ENCODE results near the gene CLECL1.

Gene CLECL1

DNA sequence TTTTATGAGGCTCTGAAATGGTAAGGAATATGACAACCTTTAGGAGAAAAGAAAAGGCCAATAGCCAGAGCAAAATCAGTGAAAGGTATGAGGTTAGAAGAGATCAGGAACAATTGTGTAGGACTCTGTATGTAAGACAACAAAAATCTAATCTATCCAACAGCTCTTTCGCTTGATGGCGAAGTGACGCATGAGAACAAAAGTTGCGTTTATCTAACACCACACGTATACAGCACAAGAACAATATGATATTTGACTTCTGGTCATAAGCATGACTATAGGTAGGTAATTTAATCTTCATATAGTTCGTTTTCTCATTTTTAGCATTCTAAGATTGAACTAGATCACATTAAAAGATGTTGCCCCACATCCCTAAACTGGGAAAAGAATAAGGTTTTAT is 1.5 kb downstream of the CLECL1 start:
- Histone ChIP-seq H3K9me3 (ENCODE audit: control insufficient read depth, low read depth, low read length) (no peaks in the 10 kb centered on the region), H3K27ac (ENCODE audit: low read length) (no peak overlapping the region), H3K27me3 (ENCODE audit: control insufficient read depth, insufficient read depth, low read length) (no peaks in the 10 kb centered on the region), H3K4me3 (ENCODE audit: low read length) (no peak overlapping the region), H3K9ac (ENCODE audit: low read length) (no peak overlapping the region), H3K4me1 (ENCODE audit: control insufficient read depth, low read depth, low read length) (no peaks in the 10 kb centered on the region), H3K36me3 (ENCODE audit: control insufficient read depth, low read depth, low read length) (no peaks in the 10 kb centered on the region)

GRCh38 chr12:9730591-9730990 is 2.3 kb downstream of the CLECL1 start:
- H3K27ac ChIP-seq (ENCODE audit: low read length): no peak overlapping the region
- no peaks in the 10 kb centered on the region for H3K27me3 ChIP-seq (ENCODE audit: control insufficient read depth, insufficient read depth, low read length)
- H3K9ac ChIP-seq (ENCODE audit: low read length): no peak overlapping the region
- H3K4me3 ChIP-seq (ENCODE audit: low read length): no peak overlapping the region
- H3K4me1 ChIP-seq (ENCODE audit: control insufficient read depth, low read depth, low read length): no peaks in the 10 kb centered on the region
- no peaks in the 10 kb centered on the region for H3K9me3 ChIP-seq (ENCODE audit: control insufficient read depth, low read depth, low read length)
- no peaks in the 10 kb centered on the region for H3K36me3 ChIP-seq (ENCODE audit: control insufficient read depth, low read depth, low read length)

DNA sequence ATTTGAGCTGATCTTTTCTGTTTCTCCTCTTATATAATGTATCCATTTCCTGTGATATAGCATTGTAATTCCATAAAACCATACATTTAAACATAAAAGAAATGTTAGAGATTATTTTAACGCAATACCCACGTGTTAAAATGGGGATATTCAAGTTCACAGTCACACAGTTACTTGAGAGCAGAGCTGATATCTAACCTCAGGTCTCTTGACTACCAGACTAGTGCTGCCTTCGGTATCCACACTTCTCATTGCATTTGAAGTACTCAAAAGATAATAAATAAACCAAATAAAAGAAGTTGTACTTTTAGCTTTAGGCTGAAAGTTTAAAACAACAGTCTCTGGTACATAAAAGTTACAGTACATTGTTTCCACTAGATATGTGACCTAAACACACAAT is 2.9 kb downstream of the CLECL1 start:
- no peak overlapping the region for H3K27ac ChIP-seq (ENCODE audit: low read length)
- no peak overlapping the region for H3K9ac ChIP-seq (ENCODE audit: low read length)
- no peaks in the 10 kb centered on the region for H3K27me3 ChIP-seq (ENCODE audit: control insufficient read depth, insufficient read depth, low read length)
- no peak overlapping the region for H3K4me3 ChIP-seq (ENCODE audit: low read length)
- no peaks in the 10 kb centered on the region for H3K9me3 ChIP-seq (ENCODE audit: control insufficient read depth, low read depth, low read length)
- no peaks in the 10 kb centered on the region for H3K4me1 ChIP-seq (ENCODE audit: control insufficient read depth, low read depth, low read length)
- no peaks in the 10 kb centered on the region for H3K36me3 ChIP-seq (ENCODE audit: control insufficient read depth, low read depth, low read length)

DNA sequence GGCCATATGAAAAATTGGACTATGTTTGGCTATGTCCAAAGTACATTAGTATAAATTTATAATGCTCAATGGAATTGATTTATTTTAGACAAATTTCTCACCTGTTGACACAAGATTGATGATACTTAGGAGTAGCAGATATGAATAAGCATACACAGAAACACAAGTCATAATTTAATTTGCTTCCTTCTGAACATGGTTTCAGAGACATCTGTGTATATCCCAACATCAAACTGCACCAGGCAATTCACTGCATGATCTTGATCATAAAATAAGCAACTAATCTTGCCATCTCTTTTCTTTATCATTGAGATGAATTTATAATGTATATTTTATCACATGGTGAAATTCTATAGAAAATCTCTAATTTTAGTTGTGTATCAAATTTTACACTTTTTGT is 3.8 kb downstream of the CLECL1 start:
- Histone ChIP-seq H3K9ac (ENCODE audit: low read length) (no peak overlapping the region), H3K4me3 (ENCODE audit: low read length) (no peak overlapping the region), H3K4me1 (ENCODE audit: control insufficient read depth, low read depth, low read length) (no peaks in the 10 kb centered on the region), H3K27ac (ENCODE audit: low read length) (no peak overlapping the region), H3K9me3 (ENCODE audit: control insufficient read depth, low read depth, low read length) (no peaks in the 10 kb centered on the region), H3K27me3 (ENCODE audit: control insufficient read depth, insufficient read depth, low read length) (no peaks in the 10 kb centered on the region), H3K36me3 (ENCODE audit: control insufficient read depth, low read depth, low read length) (no peaks in the 10 kb centered on the region)

DNA sequence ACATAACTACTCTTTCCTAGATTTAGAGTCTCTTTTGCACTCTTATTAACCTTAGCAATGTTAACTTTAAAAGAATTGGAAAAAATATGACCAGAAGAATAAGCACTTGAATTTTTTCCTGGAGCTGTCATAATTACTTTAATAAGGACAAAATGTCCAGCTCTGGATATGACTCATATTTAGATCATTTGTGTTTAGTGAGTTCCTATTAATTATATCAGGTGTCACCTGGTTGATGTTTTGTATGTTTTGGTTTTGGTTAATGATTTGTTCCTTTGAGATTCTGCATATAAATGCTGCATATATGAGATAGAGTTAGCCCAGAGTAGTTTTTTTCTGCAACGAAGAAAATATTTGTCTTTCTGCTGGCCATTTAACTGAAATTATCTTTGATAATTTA is 5.1 kb downstream of the CLECL1 start:
- no peak overlapping the region for H3K4me3 ChIP-seq (ENCODE audit: low read length)
- H3K27ac ChIP-seq (ENCODE audit: low read length): no peak overlapping the region
- no peaks in the 10 kb centered on the region for H3K36me3 ChIP-seq (ENCODE audit: control insufficient read depth, low read depth, low read length)
- H3K27me3 ChIP-seq (ENCODE audit: control insufficient read depth, insufficient read depth, low read length): no peaks in the 10 kb centered on the region
- H3K9me3 ChIP-seq (ENCODE audit: control insufficient read depth, low read depth, low read length): no peaks in the 10 kb centered on the region
- no peak overlapping the region for H3K9ac ChIP-seq (ENCODE audit: low read length)
- H3K4me1 ChIP-seq (ENCODE audit: control insufficient read depth, low read depth, low read length): no peaks in the 10 kb centered on the region

DNA sequence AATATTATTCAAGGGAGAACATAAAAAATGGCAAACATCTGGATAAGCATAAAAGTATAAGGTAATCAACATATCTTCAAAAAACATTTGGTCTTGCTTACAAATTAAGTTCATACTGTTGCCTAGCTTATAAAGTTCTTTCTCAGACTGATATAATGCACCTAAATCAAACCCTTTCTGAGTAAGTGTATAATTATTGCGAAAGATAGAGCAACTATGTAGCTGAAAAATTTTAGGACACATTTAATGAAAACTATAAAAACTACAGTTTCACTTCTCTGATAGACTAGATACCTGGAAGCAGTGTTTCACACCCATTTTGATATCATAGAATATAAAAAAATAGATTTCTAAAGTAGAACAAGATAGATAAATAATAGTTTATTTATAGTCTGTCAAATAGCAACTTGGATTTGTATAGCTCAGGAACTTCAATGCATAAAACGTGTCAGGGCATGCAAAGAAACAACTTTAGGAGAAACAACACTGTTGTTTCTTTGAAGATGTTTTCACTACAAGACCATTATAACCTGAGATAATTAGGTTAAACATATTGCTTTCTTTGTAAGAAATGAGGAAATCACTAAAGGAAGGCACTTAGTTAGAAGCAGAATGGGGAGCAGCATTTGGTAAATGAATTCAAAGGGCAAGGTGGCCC is 7.6 kb downstream of the CLECL1 start:
- Histone ChIP-seq H3K27ac (ENCODE audit: low read length) (no peak overlapping the region), H3K27me3 (ENCODE audit: control insufficient read depth, insufficient read depth, low read length) (no peaks in the 10 kb centered on the region), H3K36me3 (ENCODE audit: control insufficient read depth, low read depth, low read length) (no peaks in the 10 kb centered on the region), H3K4me3 (ENCODE audit: low read length) (no peak overlapping the region), H3K9ac (ENCODE audit: low read length) (no peak overlapping the region), H3K9me3 (ENCODE audit: control insufficient read depth, low read depth, low read length) (no peaks in the 10 kb centered on the region), H3K4me1 (ENCODE audit: control insufficient read depth, low read depth, low read length) (no peaks in the 10 kb centered on the region)

- no peak overlapping the region for H3K27ac ChIP-seq (ENCODE audit: low read length)
- no peaks in the 10 kb centered on the region for H3K27me3 ChIP-seq (ENCODE audit: control insufficient read depth, insufficient read depth, low read length)
- H3K9ac ChIP-seq (ENCODE audit: low read length): no peak overlapping the region
- H3K4me3 ChIP-seq (ENCODE audit: low read length): no peak overlapping the region
- H3K36me3 ChIP-seq (ENCODE audit: control insufficient read depth, low read depth, low read length): no peaks in the 10 kb centered on the region
- no peaks in the 10 kb centered on the region for H3K4me1 ChIP-seq (ENCODE audit: control insufficient read depth, low read depth, low read length)
- H3K9me3 ChIP-seq (ENCODE audit: control insufficient read depth, low read depth, low read length): no peaks in the 10 kb centered on the region
Measured at GRCh38 chr12:9724023-9724422, 8.9 kb downstream of the CLECL1 start.

DNA sequence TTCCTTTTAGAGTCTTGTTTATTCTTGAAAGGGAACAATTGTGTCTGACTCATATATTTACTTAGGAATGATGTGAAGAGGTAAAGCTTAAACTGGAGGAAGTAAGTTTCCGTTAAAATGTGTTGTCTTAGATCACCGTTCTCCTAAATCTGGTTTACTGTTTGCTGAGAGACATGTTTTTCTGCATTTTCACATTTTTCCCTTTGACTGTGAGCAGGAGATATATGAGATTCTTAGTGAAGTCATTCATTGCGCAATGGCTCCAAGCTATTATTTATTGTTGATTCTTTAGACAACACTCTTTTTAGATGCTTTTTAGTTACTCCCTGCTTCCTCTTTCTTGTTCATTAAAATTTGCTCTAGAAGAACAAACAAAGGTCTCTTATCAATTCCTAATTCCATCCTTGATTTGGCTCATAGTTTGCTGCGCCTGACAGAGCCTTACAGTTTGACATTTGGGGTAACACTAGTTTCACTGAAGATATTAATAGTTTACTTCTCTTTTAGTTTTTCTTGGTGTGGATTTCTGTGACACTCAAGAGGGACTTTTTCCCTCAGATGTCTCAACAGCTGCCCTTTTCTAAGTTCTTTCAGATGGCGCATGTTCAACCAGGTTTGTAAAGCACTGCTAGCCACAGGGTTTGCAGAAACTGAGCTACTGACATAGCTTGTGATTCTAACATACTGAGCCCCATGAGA is 11.4 kb downstream of the CLECL1 start:
- H3K4me3 ChIP-seq (ENCODE audit: low read length): no peak overlapping the region
- H3K27ac ChIP-seq (ENCODE audit: low read length): no peak overlapping the region
- H3K9ac ChIP-seq (ENCODE audit: low read length): no peak overlapping the region
- H3K9me3 ChIP-seq (ENCODE audit: control insufficient read depth, low read depth, low read length): no peaks in the 10 kb centered on the region
- H3K4me1 ChIP-seq (ENCODE audit: control insufficient read depth, low read depth, low read length): no peaks in the 10 kb centered on the region
- no peaks in the 10 kb centered on the region for H3K36me3 ChIP-seq (ENCODE audit: control insufficient read depth, low read depth, low read length)
- no peaks in the 10 kb centered on the region for H3K27me3 ChIP-seq (ENCODE audit: control insufficient read depth, insufficient read depth, low read length)

DNA sequence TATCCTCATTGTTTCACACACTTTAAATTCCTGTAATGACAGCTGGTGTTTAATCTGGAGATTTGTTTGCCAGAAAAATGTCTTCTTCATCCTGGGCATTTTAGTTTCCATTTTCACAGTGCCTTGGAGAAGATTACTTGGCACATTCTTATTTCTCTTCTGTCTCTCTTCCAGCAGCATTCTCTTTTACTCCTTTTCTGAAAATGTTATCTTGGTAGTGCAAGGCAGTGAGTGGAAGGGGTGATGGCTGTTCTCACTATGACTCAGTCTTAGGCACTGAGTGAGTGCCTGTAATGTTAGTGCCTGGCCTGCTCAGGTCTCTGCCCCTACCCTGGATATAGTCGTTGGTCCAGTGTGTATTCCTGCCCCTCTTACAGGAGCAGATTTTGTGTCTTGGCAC is 13.1 kb downstream of the CLECL1 start:
- H3K27me3 ChIP-seq (ENCODE audit: control insufficient read depth, insufficient read depth, low read length): no peaks in the 10 kb centered on the region
- no peak overlapping the region for H3K27ac ChIP-seq (ENCODE audit: low read length)
- no peaks in the 10 kb centered on the region for H3K36me3 ChIP-seq (ENCODE audit: control insufficient read depth, low read depth, low read length)
- H3K4me3 ChIP-seq (ENCODE audit: low read length): no peak overlapping the region
- H3K9me3 ChIP-seq (ENCODE audit: control insufficient read depth, low read depth, low read length): no peaks in the 10 kb centered on the region
- no peak overlapping the region for H3K9ac ChIP-seq (ENCODE audit: low read length)
- no peaks in the 10 kb centered on the region for H3K4me1 ChIP-seq (ENCODE audit: control insufficient read depth, low read depth, low read length)

DNA sequence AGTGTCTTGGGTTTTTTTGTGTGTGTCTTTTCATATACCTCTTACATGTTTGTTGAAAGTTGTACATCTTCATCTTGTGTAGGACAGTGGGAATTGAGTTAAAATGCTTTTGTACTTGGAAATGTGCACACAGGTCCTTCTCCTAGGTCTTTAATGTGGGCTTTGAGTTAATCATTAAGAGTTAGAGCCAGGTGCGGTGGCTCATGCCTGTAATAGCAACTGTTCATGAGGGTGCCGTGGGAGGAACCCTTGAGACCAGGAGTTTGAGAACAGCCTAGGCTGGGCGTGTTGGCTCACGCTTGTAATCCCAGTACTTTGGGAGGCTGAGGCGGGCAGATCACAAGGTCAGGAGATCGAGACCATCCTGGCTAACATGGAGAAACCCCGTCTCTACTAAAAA is 13.9 kb downstream of the CLECL1 start:
- no peaks in the 10 kb centered on the region for H3K27me3 ChIP-seq (ENCODE audit: control insufficient read depth, insufficient read depth, low read length)
- no peaks in the 10 kb centered on the region for H3K9me3 ChIP-seq (ENCODE audit: control insufficient read depth, low read depth, low read length)
- H3K4me3 ChIP-seq (ENCODE audit: low read length): no peak overlapping the region
- no peaks in the 10 kb centered on the region for H3K4me1 ChIP-seq (ENCODE audit: control insufficient read depth, low read depth, low read length)
- H3K27ac ChIP-seq (ENCODE audit: low read length): no peak overlapping the region
- no peak overlapping the region for H3K9ac ChIP-seq (ENCODE audit: low read length)
- H3K36me3 ChIP-seq (ENCODE audit: control insufficient read depth, low read depth, low read length): no peaks in the 10 kb centered on the region

- Histone ChIP-seq H3K27ac (ENCODE audit: low read length) (no peak overlapping the region), H3K4me3 (ENCODE audit: low read length) (no peak overlapping the region), H3K27me3 (ENCODE audit: control insufficient read depth, insufficient read depth, low read length) (no peaks in the 10 kb centered on the region), H3K9me3 (ENCODE audit: control insufficient read depth, low read depth, low read length) (no peaks in the 10 kb centered on the region), H3K9ac (ENCODE audit: low read length) (no peak overlapping the region), H3K4me1 (ENCODE audit: control insufficient read depth, low read depth, low read length) (no peaks in the 10 kb centered on the region), H3K36me3 (ENCODE audit: control insufficient read depth, low read depth, low read length) (no peaks in the 10 kb centered on the region)
Measured at GRCh38 chr12:9717070-9717925, 15.6 kb downstream of the CLECL1 start.

Measured in iPS-18a (cell line).